A549 (cell line): Measurements from ENCODE around the gene ATL2. TPM values are rescaled to one million over a fixed set of nuclear protein-coding genes. Genes with fewer than 3 reads are reported as not detected.
A peak's percentile ranks its signal among the peaks of the same experiment; 100 is the strongest.

Experiments used
- ATAC-seq, 2 experiments: fragments of 200-7000 bp in 1 of 2; fragments of >200 bp in 1 of 2; cut with Nextera tagmentation in 1 of 2; cut with Tn5 transposase in 1 of 2; 3 replicates each; pipeline versions ENCODE4 v1.8.0 to v1.9.1; 2018 to 2020; ENCODE audit warnings: mild to moderate bottlenecking in 1 of 2, moderate library complexity in 1 of 2
- CTCF ChIA-PET: fragments of 300-600 bp; sonication (Branson Sonifier 250); formaldehyde crosslinking; extraction: SDS; loops from one replicate; lab custom pipeline; 2021; ENCODE audit warnings: antibody characterized with exemption, inconsistent platforms; lab: Yijun Ruan, JAX
- POLR2A ChIA-PET: fragments of 350-600 bp; formaldehyde crosslinking; extraction: SDS; loops from one replicate; lab custom pipeline; 2021; ENCODE audit warnings: antibody characterized with exemption, inconsistent platforms; lab: Yijun Ruan, JAX
- DNase-seq, 2 experiments: peaks; one replicate each; pipeline versions ENCODE4 v3.0.0 to v3.0.0-alpha.2; 2011 to 2016; ENCODE audit warnings: low read depth in 1 of 2, low spot score in 1 of 2
- FAIRE-seq: peaks from 2 replicates; lab custom pipeline; 2011; peaks lifted over from hg19 to GRCh38; lab: Jason Lieb, UNC
- H3K27ac ChIP-seq, 2 experiments: fragments of >200 bp; sonication (Bioruptor Twin); formaldehyde crosslinking; 3 replicates each; pipeline ENCODE4 v1.5.1; 2016 to 2017
- H3K4me1 ChIP-seq: fragments of >200 bp; sonication (Bioruptor Twin); formaldehyde crosslinking; 3 replicates; pipeline ENCODE4 v1.6.1; 2016
- H3K4me2 ChIP-seq: fragments of >200 bp; sonication (Bioruptor Twin); formaldehyde crosslinking; 3 replicates; pipeline ENCODE4 v1.6.1; 2016
- H3K4me3 ChIP-seq: fragments of >200 bp; sonication (Bioruptor Twin); formaldehyde crosslinking; 3 replicates; pipeline ENCODE4 v1.5.1; 2016
- H3K9me3 ChIP-seq: fragments of >200 bp; sonication (Bioruptor Twin); formaldehyde crosslinking; 3 replicates; pipeline ENCODE4 v1.6.1; 2016
- BCL3 ChIP-seq: fragments of >200 bp; sonication (Bioruptor Twin); formaldehyde crosslinking; IDR thresholded peaks from 3 replicates; pipeline ENCODE4 v1.6.1; 2016
- EHMT2 ChIP-seq: fragments of 200-600 bp; sonication (generic); IDR thresholded peaks from 2 replicates; pipeline ENCODE4 v1.6.1; 2016; ENCODE audit warnings: antibody characterized with exemption, low read depth, mild to moderate bottlenecking, moderate library complexity
- FOXS1 ChIP-seq: fragments of 250-450 bp; sonication (Bioruptor Pico); IDR thresholded peaks from 2 replicates; pipeline ENCODE4 v1.5.0; 2020; ENCODE audit warnings: mild to moderate bottlenecking, moderate library complexity
- HDAC2 ChIP-seq: fragments of 200-600 bp; sonication (generic); IDR thresholded peaks from 2 replicates; pipeline ENCODE4 v1.6.1; 2016
- HMGXB4 ChIP-seq: fragments of 250-450 bp; sonication (Bioruptor Pico); IDR thresholded peaks from 2 replicates; pipeline ENCODE4 v1.5.0; 2021; ENCODE audit warnings: mild to moderate bottlenecking, moderate library complexity, borderline replicate concordance
- HOXB13 ChIP-seq: fragments of 250-450 bp; sonication (Bioruptor Pico); IDR thresholded peaks from 2 replicates; pipeline ENCODE4 v1.5.0; 2020; ENCODE audit warnings: low read depth, mild to moderate bottlenecking, moderate library complexity
- HOXB5 ChIP-seq: fragments of 250-450 bp; sonication (Bioruptor Pico); IDR thresholded peaks from 2 replicates; pipeline ENCODE4 v1.5.0; 2020; ENCODE audit warnings: mild to moderate bottlenecking, moderate library complexity
- JUN ChIP-seq, 2 experiments: fragments of >200 bp; sonication (Bioruptor Twin); formaldehyde crosslinking; IDR thresholded peaks; 2 replicates in 1 of 2; 3 replicates in 1 of 2; pipeline ENCODE4 v1.6.1; 2016 to 2017
- MAFK ChIP-seq: fragments of 450-650 bp; IDR thresholded peaks from 2 replicates; pipeline ENCODE4 v1.6.1; 2014; ENCODE audit not compliant: partially characterized antibody
- MAZ ChIP-seq: fragments of 150-350 bp; IDR thresholded peaks from 2 replicates; pipeline ENCODE4 v1.6.1; 2014; ENCODE audit warnings: antibody characterized with exemption, low read depth, low read length, borderline replicate concordance
- PBX3 ChIP-seq: IDR thresholded peaks from 2 replicates; pipeline ENCODE4 v1.6.1; 2012
- PHF8 ChIP-seq: fragments of 200-600 bp; sonication (generic); IDR thresholded peaks from 2 replicates; pipeline ENCODE4 v1.6.1; 2016; ENCODE audit warnings: low read depth, mild to moderate bottlenecking, antibody characterized with exemption, moderate library complexity, borderline replicate concordance
- POLR2A ChIP-seq: IDR thresholded peaks from 2 replicates; pipeline ENCODE4 v1.6.1; 2012; ENCODE audit warnings: mild to moderate bottlenecking, low read length
- SMC3 ChIP-seq: fragments of >200 bp; sonication (Bioruptor Twin); formaldehyde crosslinking; IDR thresholded peaks from 3 replicates; pipeline ENCODE4 v1.6.1; 2018; ENCODE audit warnings: inconsistent platforms
- SREBF2 ChIP-seq: fragments of 450-650 bp; IDR thresholded peaks from 2 replicates; pipeline ENCODE4 v1.6.1; 2014; ENCODE audit warnings: mild to moderate bottlenecking, moderate library complexity
- TFCP2L1 ChIP-seq: fragments of 250-450 bp; sonication (Bioruptor Pico); IDR thresholded peaks from 2 replicates; pipeline ENCODE4 v1.5.0; 2021; ENCODE audit warnings: mild to moderate bottlenecking
- TP53 ChIP-seq: fragments of 250-450 bp; sonication (Bioruptor Pico); IDR thresholded peaks from 2 replicates; pipeline ENCODE4 v1.5.0; 2021; ENCODE audit warnings: mild to moderate bottlenecking, moderate library complexity
- ZFP36 ChIP-seq: fragments of 450-650 bp; IDR thresholded peaks from 2 replicates; pipeline ENCODE4 v1.6.1; 2014; ENCODE audit warnings: borderline replicate concordance; ENCODE audit not compliant: partially characterized antibody
- ZSCAN20 ChIP-seq: fragments of 250-450 bp; sonication (Bioruptor Pico); IDR thresholded peaks from 2 replicates; pipeline ENCODE4 v1.8.0; 2022; ENCODE audit warnings: mild to moderate bottlenecking, moderate library complexity
- WGBS: methylation state at CpG from one replicate; pipeline ENCODE4 v1.1.6; 2017; ENCODE audit errors: missing lambda C conversion rate; 5-methylcytosine and 5-hydroxymethylcytosine counted together
- polyA minus RNA-seq: library from RNA; depleted of rRNA, polyadenylated mRNA; stranded (reverse); fragments of >200 nt; gene quantifications from 2 replicates; pipeline ENCODE4 v1.2.3, GENCODE V29; 2011; rRNA and poly(A)+ RNA removed
- polyA plus RNA-seq, 4 experiments: library from polyadenylated mRNA; depleted of rRNA in 3 of 4; stranded (reverse); fragments of >200 nt; fragmentation: RNase III in 1 of 4; extraction: RNeasy Plus Mini Kit Qiagen cat#74134 plus additional on column Dnase treatment in 1 of 4; gene quantifications; 2 replicates in 3 of 4; 3 replicates in 1 of 4; pipeline ENCODE4 v1.2.3, GENCODE V29; 2011 to 2017
- TF ChIP-seq, protein P1 (sequence below): IDR thresholded peaks from 2 replicates; pipeline ENCODE4 v1.6.1; 2012
- TF ChIP-seq, protein P2 (sequence below): fragments of 450-650 bp; IDR thresholded peaks from 2 replicates; pipeline ENCODE4 v1.6.1; 2014; ENCODE audit warnings: antibody characterized with exemption
- TF ChIP-seq, protein P3 (sequence below): fragments of 250-450 bp; sonication (Bioruptor Pico); IDR thresholded peaks from 2 replicates; pipeline ENCODE4 v1.5.0; 2020; ENCODE audit warnings: low read depth, mild to moderate bottlenecking, moderate library complexity
- TF ChIP-seq, protein P4 (sequence below): IDR thresholded peaks from 2 replicates; pipeline ENCODE4 v1.6.1; 2012; ENCODE audit warnings: low read depth, borderline replicate concordance
- TF ChIP-seq, protein P5 (sequence below): fragments of >200 bp; sonication (Bioruptor Twin); formaldehyde crosslinking; IDR thresholded peaks from 3 replicates; pipeline ENCODE4 v1.5.1; 2016

Gene ATL2
- 75.1 and 85.3 TPM in 2 replicates for polyA plus RNA-seq (2011; rRNA removed)
- polyA plus RNA-seq (2012; cell fraction: cytosol; rRNA removed): 37.1 and 61.7 TPM in 2 replicates
- polyA plus RNA-seq (2012; cell fraction: nucleus; rRNA removed): 50.1 and 55.6 TPM in 2 replicates
- polyA plus RNA-seq (2017; fragmentation: RNase III; extraction: RNeasy Plus Mini Kit Qiagen cat#74134 plus additional on column Dnase treatment): 77.5 to 83.0 TPM (median 77.6 TPM) in 3 replicates
- polyA minus RNA-seq: 47.7 and 51.2 TPM in 2 replicates

DNA sequence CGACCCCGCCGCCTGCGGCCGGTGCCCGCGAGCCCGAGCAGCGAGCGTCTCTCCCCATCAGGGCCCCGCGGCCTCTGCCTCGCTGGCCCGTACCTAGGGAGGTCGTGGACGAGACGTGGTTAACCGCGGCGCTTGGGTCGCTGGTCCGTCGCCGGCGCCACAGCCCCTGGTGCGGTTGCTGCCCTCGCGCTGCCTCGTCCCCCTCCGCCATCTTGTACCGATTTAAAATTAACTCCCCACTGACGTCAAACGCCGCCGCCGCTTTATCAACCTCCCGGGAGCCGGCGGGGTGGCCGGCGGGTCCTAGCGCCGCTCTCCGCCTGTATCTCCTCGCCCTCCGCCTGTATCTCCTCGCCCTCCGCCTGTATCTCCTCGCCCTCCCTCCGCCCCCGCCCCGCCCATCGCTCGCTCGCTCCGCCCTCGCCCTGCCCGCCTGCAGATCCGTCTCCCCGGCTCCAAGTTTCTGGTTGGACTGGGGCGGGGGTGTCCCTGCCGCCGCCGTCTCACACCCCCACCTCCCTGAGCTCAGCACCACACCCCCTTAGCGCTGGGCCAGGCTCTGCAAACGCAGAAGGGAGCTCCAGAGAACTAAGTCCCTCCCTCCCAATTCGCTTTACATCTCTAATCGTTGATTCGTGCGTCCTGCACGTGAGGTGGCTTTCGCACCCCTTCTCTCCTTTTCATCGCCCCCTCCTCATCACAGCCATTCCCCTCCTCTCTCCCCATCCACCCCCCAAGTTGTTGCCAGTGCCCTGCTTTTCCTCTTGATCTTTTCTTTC, at the start of gene ATL2:
ATL2 (minus strand) TSS at position 224 of the 779 bp plus-strand sequence; CDS start at position 211, 13 bp downstream.
- WGBS: 1% methylated on average over 38 of the region's 73 CpGs
- POLR2A ChIA-PET: interaction anchor here (0.6 to 2.2 kb wide), 9 partner anchors 15 to 374 kb away, joined by 4 to 14 read pairs (median 5); partner anchors contain the start of genes CYP1B1 and SRSF7
- no peak for FAIRE-seq
- Histone ChIP-seq H3K4me3 (peak within 1 kb of the TSS; percentile 84), H3K27ac (peak within 1 kb of the TSS; percentile 97 to 98), H3K4me2 (peak within 1 kb of the TSS; percentile 96), H3K4me1 (peaks cover 22% of the 10 kb centered on the region), H3K9me3 (no peaks in the 10 kb centered on the region)
- DNase-seq: peak; percentile 90 to 96
- CTCF ChIA-PET: interaction anchor here (0.6 to 4.4 kb wide), 27 partner anchors 7 to 212 kb away, joined by 3 to 56 read pairs (median 5); no protein-coding TSS in a partner anchor
- ATAC-seq: peak; percentile 92
- no peak for TF ChIP-seq HOXB13 (CRISPR knock-in tag)
- TF ChIP-seq, protein P1, sequence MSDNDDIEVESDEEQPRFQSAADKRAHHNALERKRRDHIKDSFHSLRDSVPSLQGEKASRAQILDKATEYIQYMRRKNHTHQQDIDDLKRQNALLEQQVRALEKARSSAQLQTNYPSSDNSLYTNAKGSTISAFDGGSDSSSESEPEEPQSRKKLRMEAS: peak; percentile 70; the same call in 1 of the 2 replicates
- no peak; the same call in 1 of the 2 replicates for TF ChIP-seq HDAC2
- peak; percentile 68 to 96 for TF ChIP-seq JUN (IDR thresholded peaks at IDR 0.05)
- peak; percentile 78; the same call in 1 of the 2 replicates for TF ChIP-seq HOXB5 (CRISPR knock-in tag)
- peak; percentile 6; the same call in 1 of the 3 replicates for TF ChIP-seq SMC3
- peak; percentile 89 for TF ChIP-seq POLR2A
- TF ChIP-seq, protein P2, sequence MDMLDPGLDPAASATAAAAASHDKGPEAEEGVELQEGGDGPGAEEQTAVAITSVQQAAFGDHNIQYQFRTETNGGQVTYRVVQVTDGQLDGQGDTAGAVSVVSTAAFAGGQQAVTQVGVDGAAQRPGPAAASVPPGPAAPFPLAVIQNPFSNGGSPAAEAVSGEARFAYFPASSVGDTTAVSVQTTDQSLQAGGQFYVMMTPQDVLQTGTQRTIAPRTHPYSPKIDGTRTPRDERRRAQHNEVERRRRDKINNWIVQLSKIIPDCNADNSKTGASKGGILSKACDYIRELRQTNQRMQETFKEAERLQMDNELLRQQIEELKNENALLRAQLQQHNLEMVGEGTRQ: peak; percentile 48; the same call in 1 of the 2 replicates
- TF ChIP-seq, protein P3, sequence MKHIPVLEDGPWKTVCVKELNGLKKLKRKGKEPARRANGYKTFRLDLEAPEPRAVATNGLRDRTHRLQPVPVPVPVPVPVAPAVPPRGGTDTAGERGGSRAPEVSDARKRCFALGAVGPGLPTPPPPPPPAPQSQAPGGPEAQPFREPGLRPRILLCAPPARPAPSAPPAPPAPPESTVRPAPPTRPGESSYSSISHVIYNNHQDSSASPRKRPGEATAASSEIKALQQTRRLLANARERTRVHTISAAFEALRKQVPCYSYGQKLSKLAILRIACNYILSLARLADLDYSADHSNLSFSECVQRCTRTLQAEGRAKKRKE (CRISPR knock-in tag): no peak
- TF ChIP-seq PHF8: peak; percentile 82
- TF ChIP-seq EHMT2: no peak
- TF ChIP-seq TP53: 0 out of 2 replicates have a peak, but pooled peaks have one; percentile 67
- TF ChIP-seq ZFP36: no peak
- no peak for TF ChIP-seq FOXS1 (CRISPR knock-in tag)
- peak; percentile 86; the same call in 2 of the 3 replicates for TF ChIP-seq BCL3
- TF ChIP-seq MAFK: no peak
- TF ChIP-seq PBX3: 0 out of 2 replicates have a peak, but pooled peaks have one; percentile 66
- TF ChIP-seq, protein P4, sequence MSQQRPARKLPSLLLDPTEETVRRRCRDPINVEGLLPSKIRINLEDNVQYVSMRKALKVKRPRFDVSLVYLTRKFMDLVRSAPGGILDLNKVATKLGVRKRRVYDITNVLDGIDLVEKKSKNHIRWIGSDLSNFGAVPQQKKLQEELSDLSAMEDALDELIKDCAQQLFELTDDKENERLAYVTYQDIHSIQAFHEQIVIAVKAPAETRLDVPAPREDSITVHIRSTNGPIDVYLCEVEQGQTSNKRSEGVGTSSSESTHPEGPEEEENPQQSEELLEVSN: 0 out of 2 replicates have a peak, but pooled peaks have one; percentile 34
- TF ChIP-seq SREBF2: no peak
- TF ChIP-seq ZSCAN20 (CRISPR knock-in tag): no peak
- 0 out of 2 replicates have a peak, but pooled peaks have one; percentile 13 for TF ChIP-seq MAZ
- TF ChIP-seq HMGXB4 (CRISPR knock-in tag): peak; percentile 73; the same call in 1 of the 2 replicates
- TF ChIP-seq, protein P5, sequence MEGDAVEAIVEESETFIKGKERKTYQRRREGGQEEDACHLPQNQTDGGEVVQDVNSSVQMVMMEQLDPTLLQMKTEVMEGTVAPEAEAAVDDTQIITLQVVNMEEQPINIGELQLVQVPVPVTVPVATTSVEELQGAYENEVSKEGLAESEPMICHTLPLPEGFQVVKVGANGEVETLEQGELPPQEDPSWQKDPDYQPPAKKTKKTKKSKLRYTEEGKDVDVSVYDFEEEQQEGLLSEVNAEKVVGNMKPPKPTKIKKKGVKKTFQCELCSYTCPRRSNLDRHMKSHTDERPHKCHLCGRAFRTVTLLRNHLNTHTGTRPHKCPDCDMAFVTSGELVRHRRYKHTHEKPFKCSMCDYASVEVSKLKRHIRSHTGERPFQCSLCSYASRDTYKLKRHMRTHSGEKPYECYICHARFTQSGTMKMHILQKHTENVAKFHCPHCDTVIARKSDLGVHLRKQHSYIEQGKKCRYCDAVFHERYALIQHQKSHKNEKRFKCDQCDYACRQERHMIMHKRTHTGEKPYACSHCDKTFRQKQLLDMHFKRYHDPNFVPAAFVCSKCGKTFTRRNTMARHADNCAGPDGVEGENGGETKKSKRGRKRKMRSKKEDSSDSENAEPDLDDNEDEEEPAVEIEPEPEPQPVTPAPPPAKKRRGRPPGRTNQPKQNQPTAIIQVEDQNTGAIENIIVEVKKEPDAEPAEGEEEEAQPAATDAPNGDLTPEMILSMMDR: no peak
- TF ChIP-seq TFCP2L1 (CRISPR knock-in tag): peak; percentile 94
